ENCODE results near the gene DRC3. TPM values are rescaled to one million over a fixed set of nuclear protein-coding genes. Genes with fewer than 3 reads are reported as not detected.

DRC3 gene
- total RNA-seq, 1 experiment from 2014 or later = 0.68 TPM

GRCh38 chr17:17978481-17979424 lies 6.1 kb downstream of the DRC3 start:
- Histone ChIP-seq H3T11ph (ENCODE audit: low read length) (no peak overlapping the region), H3K14ac (ENCODE audit: insufficient read depth, low read length) (no peak overlapping the region), H2AFZ (ENCODE audit: low read length) (no peak overlapping the region), H3K4me1 (ENCODE audit: insufficient read depth, low read length) (no peaks in the 10 kb centered on the region), H3K27ac (ENCODE audit: insufficient read length, low read depth, low read length) (no peak overlapping the region), H3K9me3 (ENCODE audit: control insufficient read depth, low read depth, low read length) (no peaks in the 10 kb centered on the region), H3K56ac (ENCODE audit: insufficient read length, low read depth, low read length) (no peak overlapping the region), H2BK20ac (ENCODE audit: low read depth, low read length, poor library complexity, severe bottlenecking) (no peak overlapping the region), H2AK5ac (ENCODE audit: insufficient read length, low read length) (no peak overlapping the region), H3K79me2 (ENCODE audit: insufficient read depth, low read length) (no peaks in the 10 kb centered on the region), H3K9ac (ENCODE audit: extremely low read depth, insufficient read length, low read length) (no peak overlapping the region), H3K79me1 (ENCODE audit: insufficient read depth, low read depth, low read length, poor library complexity, severe bottlenecking) (no peaks in the 10 kb centered on the region), H3K23ac (ENCODE audit: insufficient read length, low read depth, low read length) (no peak overlapping the region), H3K4me2 (ENCODE audit: insufficient read depth, insufficient read length, low read length) (no peak overlapping the region), H3K4ac (ENCODE audit: low read depth, low read length) (no peak overlapping the region), H2BK120ac (ENCODE audit: low read depth, low read length, poor library complexity, severe bottlenecking) (no peak overlapping the region), H2BK15ac (ENCODE audit: low read depth, low read length) (no peak overlapping the region), H4K20me1 (ENCODE audit: control insufficient read depth, insufficient read depth, insufficient read length) (no peaks in the 10 kb centered on the region), H4K8ac (replicated peaks; ENCODE audit: insufficient read length, low read depth, low read length) (no peak overlapping the region), H3K27me3 (ENCODE audit: insufficient read depth, low read length) (no peaks in the 10 kb centered on the region), H4K5ac (ENCODE audit: insufficient read length, low read depth, low read length) (no peak overlapping the region), H2BK12ac (ENCODE audit: insufficient read length, low read depth, low read length) (no peak overlapping the region), H2BK5ac (ENCODE audit: insufficient read length, low read length) (no peak overlapping the region), H3K18ac (ENCODE audit: insufficient read length, low read depth, low read length) (no peak overlapping the region), H3K23me2 (ENCODE audit: insufficient read length, low read depth, low read length, poor library complexity, severe bottlenecking) (no peaks in the 10 kb centered on the region), H4K91ac (ENCODE audit: insufficient read length, low read depth, low read length) (no peak overlapping the region)
- Mint-ChIP-seq H3K27me3 (ENCODE audit: low read depth) (no peaks in the 10 kb centered on the region; the same call in 1 of the 2 replicates), H3K4me3 (no peak overlapping the region), H3K4me1 (no peaks in the 10 kb centered on the region), H3K9me3 (no peaks in the 10 kb centered on the region; a peak in 1 of 5 replicates), H3K36me3 (ENCODE audit: insufficient read depth in 1 of 3, low read depth in 3 of 3) (no peaks in the 10 kb centered on the region), H3K27ac (peak overlapping the region in 1 of 3 experiments; percentile 80; a peak in 1 of 7 replicates)
- DNase-seq = no peak
- no peak for TF ChIP-seq CTCF (conservative IDR thresholded peaks at IDR 0.05)
- WGBS (ENCODE audit: extremely low coverage, insufficient read length, low lambda C conversion rate) = 100% methylated on average over 1 of the region's 14 CpGs
